CD4-positive, alpha-beta T cell (primary cell): ENCODE data around the gene USP53. TPM values are rescaled to one million over a fixed set of nuclear protein-coding genes. Genes with fewer than 3 reads are reported as not detected.
"Not testable (repeated sequence)": the region's sequence is repeated elsewhere in the genome, so short reads cannot be mapped to it uniquely, and the experiment has no call there.

Experiments
- ATAC-seq: fragments of 200-7000 bp; cut with Tn5 transposase; one replicate; pipeline ENCODE4 v1.10.0; 2022; ENCODE audit warnings: mild to moderate bottlenecking; ENCODE audit not compliant: poor library complexity
- CTCF ChIA-PET: fragments of 350-600 bp; sonication (Branson Sonifier 250); formaldehyde crosslinking; loops from one replicate; lab custom pipeline; 2021; ENCODE audit warnings: antibody characterized with exemption, inconsistent platforms; lab: Charles Lee
- POLR2A ChIA-PET: fragments of 350-600 bp; sonication (Branson Sonifier 250); formaldehyde crosslinking; loops from one replicate; lab custom pipeline; 2021; ENCODE audit warnings: antibody characterized with exemption, inconsistent platforms; lab: Charles Lee
- DNase-seq, 14 experiments: peaks; one replicate each; pipeline ENCODE4 v3.0.0-alpha.2; 2013 to 2020; ENCODE audit warnings: mixed read lengths in 2 of 14
- H3K27ac ChIP-seq, 2 donors: one replicate each; pipeline versions ENCODE4 v1.5.1 to v1.7.0; 2013; ENCODE audit warnings: low read length in 2 of 2, low read depth in 1 of 2, mild to moderate bottlenecking in 1 of 2
- H3K27me3 ChIP-seq, 2 experiments: 1 replicate in 1 of 2; 2 replicates in 1 of 2; pipeline versions ENCODE4 v1.6.1 to v1.7.0; 2013; ENCODE audit warnings: low read length in 2 of 2, control low read depth in 1 of 2, mild to moderate bottlenecking in 1 of 2, moderate library complexity in 1 of 2; ENCODE audit not compliant: insufficient read depth in 2 of 2, control insufficient read depth in 1 of 2
- H3K36me3 ChIP-seq: one replicate; pipeline ENCODE4 v1.6.1; 2013; ENCODE audit warnings: low read length, control low read depth; ENCODE audit not compliant: insufficient read depth
- H3K4me1 ChIP-seq: one replicate; pipeline ENCODE4 v1.6.1; 2013; ENCODE audit warnings: low read length, control low read depth; ENCODE audit not compliant: insufficient read depth
- H3K4me3 ChIP-seq: one replicate; pipeline ENCODE4 v1.5.1; 2013; ENCODE audit warnings: mild to moderate bottlenecking, low read length, moderate library complexity
- H3K9me3 ChIP-seq, 2 experiments: 1 replicate in 1 of 2; 2 replicates in 1 of 2; pipeline versions ENCODE4 v1.6.1 to v1.7.0; 2013; ENCODE audit warnings: low read length in 2 of 2, mild to moderate bottlenecking in 2 of 2, control low read depth in 1 of 2, moderate library complexity in 1 of 2; ENCODE audit not compliant: control insufficient read depth in 1 of 2, insufficient read depth in 1 of 2
- H3K27ac Mint-ChIP-seq: one replicate; pipeline ENCODE4 v1.8.0; 2020; ENCODE audit warnings: mixed read lengths
- H3K27me3 Mint-ChIP-seq: one replicate; pipeline ENCODE4 v1.8.0; 2021; ENCODE audit warnings: mixed read lengths
- H3K36me3 Mint-ChIP-seq: one replicate; pipeline ENCODE4 v1.8.0; 2021; ENCODE audit warnings: low read depth, mixed read lengths
- H3K4me1 Mint-ChIP-seq: one replicate; pipeline ENCODE4 v1.8.0; 2021; ENCODE audit warnings: low read depth, mixed read lengths
- H3K4me3 Mint-ChIP-seq: one replicate; pipeline ENCODE4 v1.8.0; 2020; ENCODE audit warnings: mild to moderate bottlenecking, mixed read lengths
- H3K9me3 Mint-ChIP-seq: one replicate; pipeline ENCODE4 v1.8.0; 2020; ENCODE audit warnings: mixed read lengths
- intact Hi-C, 2 experiments: fragments of 100-400 bp; cut with DNase I in 1 of 2; cut with micrococcal nuclease in 1 of 2; formaldehyde crosslinking; loops; one replicate each; pipeline versions ENCODE4 v1.15.1 to v1.9.0; 2023 to 2025; cut with DNase I, micrococcal nuclease
- total RNA-seq, 174 experiments: library from RNA in 2 of 174; stranded (reverse) in 2 of 174; gene quantifications; one replicate each; pipeline ENCODE4 v1.2.3 and lab custom pipeline; 2021 to 2026
- TF ChIP-seq, protein P1 (sequence below): fragments of 200-600 bp; IDR thresholded peaks from one replicate; pipeline ENCODE4 v1.8.0; 2022; ENCODE audit warnings: antibody characterized with exemption, mild to moderate bottlenecking

Gene USP53
- total RNA-seq, 2 experiments from 2014 or later: 15.1 to 15.5 TPM

DNA sequence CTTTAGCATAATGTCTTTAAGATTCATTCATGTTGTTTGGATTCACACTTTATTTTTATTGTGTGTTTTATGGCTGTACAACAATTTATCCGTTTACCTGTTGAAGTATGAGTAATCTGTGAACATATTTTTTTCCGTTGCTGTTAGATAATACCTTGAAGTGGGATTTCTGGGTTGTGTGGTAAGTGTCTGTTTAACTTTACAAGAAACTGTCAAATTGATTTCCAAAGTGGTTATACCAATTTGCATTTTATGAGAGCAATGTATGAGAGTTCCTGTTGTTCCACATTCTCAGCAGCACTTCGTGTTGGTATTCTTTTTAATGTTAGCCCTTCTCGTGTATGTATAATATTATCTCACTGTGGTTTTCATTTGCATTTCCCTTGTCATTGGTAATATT is 53.6 kb downstream of the USP53 start:
- ATAC-seq (no peak), DNase-seq (no peak)
- H3K27me3 Mint-ChIP-seq: no peaks in the 10 kb centered on the region
- Histone ChIP-seq H3K27me3 (no peaks in the 10 kb centered on the region), H3K36me3 (peaks cover 9% of the 10 kb centered on the region), H3K4me1 (no peaks in the 10 kb centered on the region), H3K9me3 (no peaks in the 10 kb centered on the region), H3K4me3 (no peak overlapping the region), H3K27ac (no peak overlapping the region)
- no peak overlapping the region for H3K4me3 Mint-ChIP-seq
- ChIA-PET CTCF (no interaction called here), POLR2A (no interaction called here)
- H3K4me1 Mint-ChIP-seq: no peaks in the 10 kb centered on the region
- intact Hi-C loops: no loop called here
- no peaks in the 10 kb centered on the region for H3K9me3 Mint-ChIP-seq
- H3K36me3 Mint-ChIP-seq: peaks cover 64% of the 10 kb centered on the region
- TF ChIP-seq, protein P1, sequence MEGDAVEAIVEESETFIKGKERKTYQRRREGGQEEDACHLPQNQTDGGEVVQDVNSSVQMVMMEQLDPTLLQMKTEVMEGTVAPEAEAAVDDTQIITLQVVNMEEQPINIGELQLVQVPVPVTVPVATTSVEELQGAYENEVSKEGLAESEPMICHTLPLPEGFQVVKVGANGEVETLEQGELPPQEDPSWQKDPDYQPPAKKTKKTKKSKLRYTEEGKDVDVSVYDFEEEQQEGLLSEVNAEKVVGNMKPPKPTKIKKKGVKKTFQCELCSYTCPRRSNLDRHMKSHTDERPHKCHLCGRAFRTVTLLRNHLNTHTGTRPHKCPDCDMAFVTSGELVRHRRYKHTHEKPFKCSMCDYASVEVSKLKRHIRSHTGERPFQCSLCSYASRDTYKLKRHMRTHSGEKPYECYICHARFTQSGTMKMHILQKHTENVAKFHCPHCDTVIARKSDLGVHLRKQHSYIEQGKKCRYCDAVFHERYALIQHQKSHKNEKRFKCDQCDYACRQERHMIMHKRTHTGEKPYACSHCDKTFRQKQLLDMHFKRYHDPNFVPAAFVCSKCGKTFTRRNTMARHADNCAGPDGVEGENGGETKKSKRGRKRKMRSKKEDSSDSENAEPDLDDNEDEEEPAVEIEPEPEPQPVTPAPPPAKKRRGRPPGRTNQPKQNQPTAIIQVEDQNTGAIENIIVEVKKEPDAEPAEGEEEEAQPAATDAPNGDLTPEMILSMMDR: no peak
- no peak overlapping the region for H3K27ac Mint-ChIP-seq

DNA sequence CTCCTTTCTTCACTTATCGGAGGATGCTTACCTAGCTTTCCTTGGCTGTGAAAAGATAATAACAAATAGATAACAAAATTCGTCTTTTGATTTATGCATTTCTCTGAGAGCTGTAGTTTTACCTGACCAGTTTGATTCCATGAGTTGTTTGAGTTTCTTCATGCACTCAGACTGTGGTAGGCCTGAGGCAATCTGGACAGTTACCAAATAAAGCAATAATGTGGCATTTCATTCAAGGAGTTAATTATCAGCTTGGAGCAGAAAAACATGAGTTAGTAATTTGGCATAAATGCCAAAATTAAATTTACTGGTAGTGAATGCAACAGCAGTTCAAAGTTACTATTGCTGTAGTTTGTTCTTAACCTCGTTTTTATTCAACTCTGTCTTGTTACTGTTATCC is 56.0 kb downstream of the USP53 start:
- Histone ChIP-seq H3K36me3 (peaks cover 16% of the 10 kb centered on the region), H3K9me3 (no peaks in the 10 kb centered on the region), H3K4me3 (no peak overlapping the region), H3K27ac (no peak overlapping the region), H3K4me1 (no peaks in the 10 kb centered on the region), H3K27me3 (no peaks in the 10 kb centered on the region)
- H3K4me3 Mint-ChIP-seq: no peak overlapping the region
- no peak overlapping the region for H3K27ac Mint-ChIP-seq
- H3K4me1 Mint-ChIP-seq: no peaks in the 10 kb centered on the region
- TF ChIP-seq, protein P1: no peak
- H3K27me3 Mint-ChIP-seq: no peaks in the 10 kb centered on the region
- ATAC-seq: no peak
- ChIA-PET CTCF (interaction anchor here (1.3 kb wide), 1 partner anchor 47 kb away, joined by 3 read pairs; no protein-coding TSS in a partner anchor), POLR2A (no interaction called here)
- no peaks in the 10 kb centered on the region for H3K9me3 Mint-ChIP-seq
- DNase-seq: no peak
- intact Hi-C loops: no loop called here
- H3K36me3 Mint-ChIP-seq: peaks cover 82% of the 10 kb centered on the region

DNA sequence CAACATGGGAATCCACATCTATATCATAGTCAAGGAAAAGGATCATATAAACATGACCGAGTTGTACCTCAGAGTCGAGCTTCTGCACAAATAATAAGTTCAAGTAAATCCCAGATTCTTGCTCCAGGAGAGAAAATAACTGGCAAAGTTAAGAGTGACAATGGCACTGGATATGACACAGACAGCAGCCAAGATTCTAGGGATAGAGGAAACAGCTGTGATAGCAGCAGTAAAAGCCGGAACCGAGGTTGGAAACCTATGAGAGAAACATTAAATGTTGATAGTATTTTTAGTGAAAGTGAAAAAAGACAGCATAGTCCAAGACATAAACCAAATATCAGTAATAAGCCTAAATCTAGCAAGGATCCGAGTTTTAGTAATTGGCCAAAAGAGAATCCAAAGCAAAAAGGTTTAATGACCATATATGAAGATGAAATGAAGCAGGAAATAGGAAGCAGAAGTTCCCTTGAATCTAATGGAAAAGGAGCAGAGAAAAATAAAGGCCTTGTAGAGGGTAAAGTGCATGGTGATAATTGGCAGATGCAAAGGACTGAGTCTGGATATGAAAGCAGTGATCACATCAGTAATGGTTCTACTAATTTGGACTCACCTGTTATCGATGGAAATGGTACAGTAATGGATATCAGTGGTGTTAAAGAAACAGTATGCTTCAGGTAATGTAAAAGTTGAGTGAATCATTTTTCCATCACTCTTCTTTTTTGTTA is 59.0 kb downstream of the USP53 start:
- TF ChIP-seq, protein P1: no peak
- Histone ChIP-seq H3K4me3 (no peak overlapping the region), H3K27me3 (no peaks in the 10 kb centered on the region), H3K27ac (no peak overlapping the region), H3K4me1 (no peaks in the 10 kb centered on the region), H3K9me3 (no peaks in the 10 kb centered on the region), H3K36me3 (peaks cover 16% of the 10 kb centered on the region)
- H3K27ac Mint-ChIP-seq: no peak overlapping the region
- DNase-seq (no peak), ATAC-seq (no peak)
- no peaks in the 10 kb centered on the region for H3K9me3 Mint-ChIP-seq
- H3K36me3 Mint-ChIP-seq: peaks cover 60% of the 10 kb centered on the region
- H3K27me3 Mint-ChIP-seq: no peaks in the 10 kb centered on the region
- POLR2A ChIA-PET: no interaction called here
- H3K4me1 Mint-ChIP-seq: no peaks in the 10 kb centered on the region
- no peak overlapping the region for H3K4me3 Mint-ChIP-seq
- intact Hi-C loops: no loop called here
- CTCF ChIA-PET: no interaction called here

DNA sequence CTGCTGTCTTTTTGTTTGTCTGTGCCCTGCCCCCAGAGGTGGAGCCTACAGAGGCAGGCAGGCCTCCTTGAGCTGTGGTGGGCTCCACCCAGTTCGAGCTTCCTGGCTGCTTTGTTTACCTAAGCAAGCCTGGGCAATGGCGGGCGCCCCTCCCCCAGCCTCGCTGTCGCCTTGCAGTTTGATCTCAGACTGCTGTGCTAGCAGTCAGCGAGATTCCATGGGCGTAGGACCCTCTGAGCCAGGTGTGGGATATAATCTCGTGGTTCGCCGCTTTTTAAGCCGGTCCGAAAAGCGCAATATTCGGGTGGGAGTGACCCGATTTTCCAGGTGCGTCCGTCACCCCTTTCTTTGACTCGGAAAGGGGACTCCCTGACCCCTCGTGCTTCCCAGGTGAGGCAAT is 67.0 kb downstream of the USP53 start:
- H3K27ac Mint-ChIP-seq, H3K4me1 ChIP-seq, H3K27me3 ChIP-seq, DNase-seq, H3K9me3 Mint-ChIP-seq, CTCF ChIA-PET, intact Hi-C loops, ATAC-seq, H3K4me3 ChIP-seq, H3K4me3 Mint-ChIP-seq, H3K27ac ChIP-seq, H3K9me3 ChIP-seq, H3K27me3 Mint-ChIP-seq, H3K36me3 ChIP-seq: not testable (repeated sequence)
- POLR2A ChIA-PET: interaction anchor here (0.6 kb wide), 1 partner anchor 311 kb away, joined by 3 read pairs; no protein-coding TSS in a partner anchor
- H3K36me3 Mint-ChIP-seq: peaks cover 19% of the 10 kb centered on the region
- H3K4me1 Mint-ChIP-seq: peaks cover 36% of the 10 kb centered on the region

DNA sequence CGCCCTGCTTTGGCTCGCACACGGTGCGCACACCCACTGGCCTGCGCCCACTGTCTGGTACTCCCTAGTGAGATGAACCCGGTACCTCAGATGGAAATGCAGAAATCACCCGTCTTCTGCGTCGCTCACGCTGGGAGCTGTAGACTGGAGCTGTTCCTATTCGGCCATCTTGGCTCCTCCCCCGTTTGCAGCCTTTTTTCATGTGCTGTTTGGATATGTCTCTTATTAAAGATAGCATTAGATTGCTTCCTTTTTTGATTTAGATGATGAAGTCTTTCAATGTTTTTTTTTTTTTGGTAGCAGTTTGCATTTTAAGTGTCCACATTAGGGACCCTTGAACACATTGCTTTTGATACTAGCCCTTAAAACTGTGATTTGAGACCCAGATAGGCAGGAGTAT is 67.4 kb downstream of the USP53 start:
- H3K4me3 ChIP-seq, H3K27ac ChIP-seq, ATAC-seq, H3K27me3 Mint-ChIP-seq, DNase-seq, H3K9me3 Mint-ChIP-seq, H3K9me3 ChIP-seq, H3K4me3 Mint-ChIP-seq, H3K4me1 ChIP-seq, H3K27me3 ChIP-seq, H3K36me3 ChIP-seq, CTCF ChIA-PET: not testable (repeated sequence)
- POLR2A ChIA-PET: interaction anchor here (0.6 to 0.8 kb wide), 2 partner anchors 68 to 312 kb away, joined by 3 read pairs; partner anchors contain the start of gene USP53
- intact Hi-C loops: loop anchor here in 1 of 2 experiments (10.0 kb wide), 1 partner anchor 65 kb away; the partner anchor contains the start of gene USP53
- Mint-ChIP-seq H3K36me3 (peaks cover 19% of the 10 kb centered on the region), H3K4me1 (peaks cover 39% of the 10 kb centered on the region), H3K27ac (peak overlapping the region; percentile 31)
